Activated CD4-positive, alpha-beta T cell treated with anti-CD3 and anti-CD28 coated beads, Interleukin-2, amount 50 U/mL, for 48 hours (primary cell): Measurements from ENCODE around the gene UCMA.

Experiments used
- DNase-seq, 2 experiments: peaks; one replicate each; pipeline ENCODE4 v3.0.0-alpha.2; 2020

Gene UCMA

GRCh38 chr10:13231808-13232207, 2.4 kb downstream of the UCMA start:
- no peak for DNase-seq

- no peak for DNase-seq
These were observed 3.0 kb downstream of the UCMA start for GRCh38 chr10:13231190-13231589.

- no peak for DNase-seq
These were observed 7.1 kb downstream of the UCMA start for GRCh38 chr10:13227031-13227430.

GRCh38 chr10:13225601-13226000, 8.6 kb downstream of the UCMA start:
- no peak for DNase-seq

GRCh38 chr10:13224210-13224995, 9.8 kb downstream of the UCMA start:
- DNase-seq, result no peak

GRCh38 chr10:13223241-13223640, 10.9 kb downstream of the UCMA start:
- no peak for DNase-seq

GRCh38 chr10:13222566-13222965, 11.6 kb downstream of the UCMA start:
- DNase-seq, result no peak

GRCh38 chr10:13222151-13222550, 12.0 kb downstream of the UCMA start:
- no peak for DNase-seq

GRCh38 chr10:13221572-13221971, 12.6 kb downstream of the UCMA start:
- DNase-seq, result no peak

GRCh38 chr10:13219685-13220670, 14.2 kb downstream of the UCMA start:
- no peak for DNase-seq

GRCh38 chr10:13218878-13219277, 15.3 kb downstream of the UCMA start:
- no peak for DNase-seq

- DNase-seq, result no peak
These were observed 21.0 kb downstream of the UCMA start for GRCh38 chr10:13213163-13213562.

- DNase-seq, result no peak
These were observed 27.4 kb downstream of the UCMA start for GRCh38 chr10:13206546-13207443.

- no peak for DNase-seq
These were observed 28.1 kb downstream of the UCMA start for GRCh38 chr10:13206091-13206490.

- no peak for DNase-seq
These were observed 33.0 kb downstream of the UCMA start for GRCh38 chr10:13201132-13201531.

- DNase-seq, result no peak
These were observed 39.2 kb downstream of the UCMA start for GRCh38 chr10:13195016-13195415.

- DNase-seq, result no peak
These were observed 40.5 kb downstream of the UCMA start for GRCh38 chr10:13193637-13194036.

- no peak for DNase-seq
These were observed 42.8 kb downstream of the UCMA start for GRCh38 chr10:13191362-13191761.

- DNase-seq, result no peak
These were observed 43.4 kb downstream of the UCMA start for GRCh38 chr10:13190816-13191215.

GRCh38 chr10:13189961-13190360, 44.2 kb downstream of the UCMA start:
- no peak for DNase-seq

- no peak for DNase-seq
These were observed 45.6 kb downstream of the UCMA start for GRCh38 chr10:13188593-13188992.

GRCh38 chr10:13187135-13187534, 47.0 kb downstream of the UCMA start:
- DNase-seq, result no peak
